HG02885 (cell line): ENCODE results near the gene CCDC196.
"Not testable (repeated sequence)": the region's sequence is repeated elsewhere in the genome, so short reads cannot be mapped to it uniquely, and the experiment has no call there.

Experiments used
- ATAC-seq: cut with Tn5 transposase; IDR thresholded peaks from one replicate; pipeline ENCODE4 v1.9.1; 2021; ENCODE audit warnings: mild to moderate bottlenecking; ENCODE audit not compliant: unreplicated experiment, poor library complexity

Gene CCDC196

DNA sequence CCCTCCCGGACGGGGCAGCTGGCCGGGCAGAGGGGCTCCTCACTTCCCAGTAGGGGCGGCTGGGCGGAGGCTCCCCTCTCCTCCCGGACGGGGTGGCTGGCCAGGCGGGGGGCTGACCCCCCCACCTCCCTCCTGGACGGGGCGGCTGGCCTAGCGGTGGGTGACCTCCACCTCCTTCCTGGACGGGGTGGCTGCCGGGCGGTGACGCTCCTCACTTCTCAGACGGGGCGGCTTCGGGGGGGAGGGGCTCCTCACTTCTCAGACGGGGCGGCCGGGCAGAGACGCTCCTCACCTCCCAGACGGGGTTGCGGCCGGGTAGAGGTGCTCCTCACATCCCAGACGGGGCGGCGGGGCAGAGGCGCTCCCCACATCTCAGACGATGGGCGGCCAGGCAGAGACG lies 59.6 kb downstream of the CCDC196 start:
- not testable (repeated sequence) for ATAC-seq
